Neutrophil (primary cell): Measurements from ENCODE around the gene PTPRN2.

ENCODE experiments used
- H3K27ac ChIP-seq: fragments of 200-600 bp; sonication (generic); 2 replicates; pipeline ENCODE4 v1.5.1; 2016; ENCODE audit warnings: mild to moderate bottlenecking, moderate library complexity
- H3K27me3 ChIP-seq: fragments of 200-600 bp; sonication (generic); 2 replicates; pipeline ENCODE4 v1.6.0; 2016; ENCODE audit warnings: mild to moderate bottlenecking
- H3K36me3 ChIP-seq: fragments of 200-600 bp; sonication (generic); 2 replicates; pipeline ENCODE4 v1.5.1; 2017
- H3K4me1 ChIP-seq, 2 experiments: fragments of 200-600 bp in 1 of 2; sonication (generic) in 1 of 2; 1 replicate in 1 of 2; 2 replicates in 1 of 2; pipeline versions ENCODE4 v1.5.1 to v1.6.1; 2013 to 2016; ENCODE audit warnings: low read depth in 1 of 2, low read length in 1 of 2, mild to moderate bottlenecking in 1 of 2, moderate library complexity in 1 of 2; ENCODE audit not compliant: control insufficient read depth in 1 of 2, insufficient read depth in 1 of 2
- H3K4me3 ChIP-seq, 2 experiments: fragments of 200-600 bp in 1 of 2; sonication (generic) in 1 of 2; 1 replicate in 1 of 2; 2 replicates in 1 of 2; pipeline ENCODE4 v1.5.1; 2013 to 2016; ENCODE audit warnings: low read depth in 1 of 2, low read length in 1 of 2, mild to moderate bottlenecking in 1 of 2, moderate library complexity in 1 of 2
- H3K9me3 ChIP-seq: fragments of 200-600 bp; sonication (generic); 2 replicates; pipeline ENCODE4 v1.5.1; 2016
- CTCF ChIP-seq: fragments of 200-600 bp; sonication (generic); IDR thresholded peaks from 2 replicates; pipeline ENCODE4 v1.5.1; 2016; ENCODE audit warnings: antibody characterized with exemption

PTPRN2 gene

DNA sequence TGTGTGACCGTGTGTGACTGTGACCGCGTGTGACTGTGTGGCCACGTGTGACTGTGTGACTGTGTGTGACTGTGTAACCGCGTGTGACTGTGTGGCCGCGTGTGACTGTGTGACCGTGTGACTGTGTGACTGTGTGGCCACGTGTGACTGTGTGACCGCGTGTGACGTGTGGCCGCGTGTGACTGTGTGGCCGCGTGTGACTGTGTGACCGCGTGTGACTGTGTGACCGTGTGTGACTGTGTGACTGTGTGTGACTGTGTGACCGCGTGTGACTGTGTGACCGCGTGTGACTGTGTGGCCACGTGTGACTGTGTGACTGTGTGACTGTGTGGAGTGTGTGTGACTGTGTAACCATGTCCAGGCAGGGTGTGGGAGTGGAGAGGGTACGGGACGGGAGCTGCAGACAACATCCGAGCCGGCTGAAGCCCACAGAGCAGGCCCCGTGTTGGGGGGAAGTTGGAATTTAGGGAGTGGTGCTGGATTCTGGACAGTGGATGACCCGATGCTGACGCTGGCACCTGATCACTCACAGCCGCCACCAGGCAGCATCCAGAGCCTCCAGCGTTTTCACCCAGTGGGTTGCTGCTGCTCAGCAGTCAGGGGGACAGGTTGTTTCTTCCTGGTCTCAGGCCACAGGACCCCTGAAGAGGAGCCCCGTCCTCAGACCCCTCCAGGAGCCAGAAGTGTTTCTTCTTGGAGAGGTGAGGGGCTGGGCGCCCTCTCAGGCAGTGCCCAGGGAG, 747.3 kb downstream of the PTPRN2 start:
- Histone ChIP-seq H3K9me3 (no peaks in the 10 kb centered on the region), H3K27ac (no peak overlapping the region), H3K27me3 (peaks cover 8% of the 10 kb centered on the region)

DNA sequence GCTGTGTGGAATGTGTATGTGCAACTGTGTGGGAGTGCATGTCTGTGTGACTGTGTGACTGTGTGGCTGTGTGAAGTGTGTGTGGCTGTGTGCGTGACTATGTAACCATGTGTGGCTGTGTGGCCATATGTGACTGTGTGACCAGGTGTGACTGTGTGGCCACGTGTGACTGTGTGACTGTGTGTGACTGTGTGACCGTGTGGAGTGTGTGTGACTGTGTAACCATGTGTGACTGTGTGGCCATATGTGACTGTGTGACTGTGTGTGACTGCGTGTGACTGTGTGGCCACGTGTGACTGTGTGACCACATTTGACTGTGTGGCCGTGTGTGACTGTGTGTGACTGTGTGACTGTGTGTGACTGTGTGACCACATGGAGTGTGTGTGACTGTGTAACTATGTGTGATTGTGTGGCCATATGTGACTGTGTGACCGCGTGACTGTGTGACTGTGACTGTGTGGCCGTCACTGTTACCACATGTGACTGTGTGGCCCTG, 747.9 kb downstream of the PTPRN2 start:
- Histone ChIP-seq H3K4me1 (no peaks in the 10 kb centered on the region), H3K36me3 (no peaks in the 10 kb centered on the region), H3K4me3 (no peak overlapping the region), H3K9me3 (no peaks in the 10 kb centered on the region), H3K27me3 (peaks cover 14% of the 10 kb centered on the region), H3K27ac (no peak overlapping the region)
- TF ChIP-seq CTCF = no peak

More for the DNA sequence above, 747.3 kb downstream of the PTPRN2 start:
- Histone ChIP-seq H3K36me3 (no peaks in the 10 kb centered on the region), H3K4me3 (no peak overlapping the region), H3K4me1 (no peaks in the 10 kb centered on the region)
- TF ChIP-seq CTCF = no peak

DNA sequence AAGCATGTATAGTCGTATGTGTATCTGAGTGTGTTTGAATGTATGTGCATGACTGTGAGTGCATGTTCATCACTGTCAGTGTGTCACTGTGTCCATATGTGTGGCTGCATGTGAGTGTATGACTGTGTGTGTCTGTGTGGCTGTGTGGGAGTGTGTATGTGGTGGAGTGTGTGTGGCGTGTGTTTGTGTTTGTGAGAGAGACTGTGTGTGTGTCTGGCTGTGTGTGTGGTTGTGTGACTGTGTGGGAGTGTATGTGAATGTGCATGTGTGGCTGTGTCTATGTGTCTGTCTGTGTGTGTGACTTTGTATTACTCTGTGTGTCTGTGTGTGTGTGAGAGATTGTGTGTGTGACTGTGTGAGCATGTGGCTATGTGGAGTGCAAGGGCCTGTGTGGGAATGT, 748.4 kb downstream of the PTPRN2 start:
- H3K9me3 ChIP-seq = no peaks in the 10 kb centered on the region
- TF ChIP-seq CTCF = no peak
- no peaks in the 10 kb centered on the region for H3K4me1 ChIP-seq

GRCh38 chr7:157837561-157837960, 750.1 kb downstream of the PTPRN2 start:
- H3K36me3 ChIP-seq = no peaks in the 10 kb centered on the region
- H3K4me1 ChIP-seq = no peaks in the 10 kb centered on the region
- H3K4me3 ChIP-seq = no peak overlapping the region
- no peak for TF ChIP-seq CTCF
- no peak overlapping the region for H3K27ac ChIP-seq
- H3K27me3 ChIP-seq = peaks cover 15% of the 10 kb centered on the region
- no peaks in the 10 kb centered on the region for H3K9me3 ChIP-seq

More for the DNA sequence above, 748.4 kb downstream of the PTPRN2 start:
- Histone ChIP-seq H3K27me3 (peaks cover 15% of the 10 kb centered on the region), H3K27ac (no peak overlapping the region), H3K4me3 (no peak overlapping the region), H3K36me3 (no peaks in the 10 kb centered on the region)

DNA sequence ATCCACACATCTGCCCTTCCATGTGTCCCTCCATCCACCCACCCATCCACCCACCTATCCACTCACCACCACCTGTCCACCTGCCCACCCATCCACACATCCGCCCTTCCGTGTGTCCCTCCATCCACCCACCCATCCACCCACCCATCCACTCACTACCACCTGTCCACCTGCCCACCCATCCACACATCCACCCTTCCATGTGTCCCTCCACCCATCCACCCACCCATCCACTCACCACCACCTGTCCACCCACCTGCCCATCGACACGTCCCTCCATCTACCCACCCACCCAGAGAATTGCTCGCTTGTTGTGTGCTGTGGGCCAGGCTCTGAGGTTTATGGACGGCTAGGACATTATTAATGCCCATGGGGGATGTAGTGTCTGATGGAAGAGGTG, 750.6 kb downstream of the PTPRN2 start:
- Histone ChIP-seq H3K27ac (no peak overlapping the region), H3K36me3 (no peaks in the 10 kb centered on the region), H3K4me3 (no peak overlapping the region), H3K9me3 (no peaks in the 10 kb centered on the region), H3K27me3 (peaks cover 15% of the 10 kb centered on the region), H3K4me1 (no peaks in the 10 kb centered on the region)
- TF ChIP-seq CTCF = no peak
